ENCODE measurements around the gene SUSD1. TPM values are rescaled to one million over a fixed set of nuclear protein-coding genes. Genes with fewer than 3 reads are reported as not detected.

The SUSD1 gene
- total and polyA plus RNA-seq, 2 donors, result 6.4 to 9.0 TPM

DNA sequence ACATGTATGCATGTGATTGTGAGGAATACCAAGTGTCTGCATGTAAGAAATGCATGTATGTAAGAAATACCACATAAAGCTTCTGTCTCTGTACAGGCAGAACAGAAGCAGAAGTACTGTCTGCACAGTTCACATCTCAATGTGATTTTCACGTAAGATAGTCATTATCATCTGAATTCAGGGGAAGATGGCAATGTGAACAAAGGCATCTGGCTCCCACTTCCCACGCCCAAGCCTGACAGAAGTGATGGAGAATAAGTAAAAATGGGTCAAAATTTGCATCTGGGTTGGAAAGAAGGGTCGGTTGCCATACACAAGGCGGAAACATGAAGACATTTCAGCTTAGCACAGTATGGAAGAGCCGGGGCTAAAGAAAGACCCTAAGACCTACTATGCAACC lies 71.7 kb downstream of the SUSD1 start:
- Histone ChIP-seq H3K27me3 (ENCODE audit: control insufficient read depth in 2 of 2, insufficient read depth in 1 of 2, low read length in 1 of 2) (no peaks in the 10 kb centered on the region), H3K4me1 (ENCODE audit: control insufficient read depth in 2 of 2, insufficient read depth in 2 of 2, low read length in 2 of 2) (no peaks in the 10 kb centered on the region), H3K36me3 (ENCODE audit: control insufficient read depth in 2 of 2, insufficient read depth in 2 of 2, low read length in 1 of 2) (peaks cover 0 to 4% of the 10 kb centered on the region in 2 donors), H3K27ac (ENCODE audit: low read depth in 1 of 2, low read length in 1 of 2) (no peak overlapping the region), H3K4me3 (ENCODE audit: low read length in 2 of 2) (no peak overlapping the region), H3K9me3 (ENCODE audit: control insufficient read depth in 2 of 2, insufficient read depth in 1 of 2, low read length in 1 of 2) (no peaks in the 10 kb centered on the region)
- 98% methylated on average over 5 of the region's 5 CpGs for WGBS
- no peak for DNase-seq (ENCODE audit: low read depth in 6 of 9, low spot score in 9 of 9)

DNA sequence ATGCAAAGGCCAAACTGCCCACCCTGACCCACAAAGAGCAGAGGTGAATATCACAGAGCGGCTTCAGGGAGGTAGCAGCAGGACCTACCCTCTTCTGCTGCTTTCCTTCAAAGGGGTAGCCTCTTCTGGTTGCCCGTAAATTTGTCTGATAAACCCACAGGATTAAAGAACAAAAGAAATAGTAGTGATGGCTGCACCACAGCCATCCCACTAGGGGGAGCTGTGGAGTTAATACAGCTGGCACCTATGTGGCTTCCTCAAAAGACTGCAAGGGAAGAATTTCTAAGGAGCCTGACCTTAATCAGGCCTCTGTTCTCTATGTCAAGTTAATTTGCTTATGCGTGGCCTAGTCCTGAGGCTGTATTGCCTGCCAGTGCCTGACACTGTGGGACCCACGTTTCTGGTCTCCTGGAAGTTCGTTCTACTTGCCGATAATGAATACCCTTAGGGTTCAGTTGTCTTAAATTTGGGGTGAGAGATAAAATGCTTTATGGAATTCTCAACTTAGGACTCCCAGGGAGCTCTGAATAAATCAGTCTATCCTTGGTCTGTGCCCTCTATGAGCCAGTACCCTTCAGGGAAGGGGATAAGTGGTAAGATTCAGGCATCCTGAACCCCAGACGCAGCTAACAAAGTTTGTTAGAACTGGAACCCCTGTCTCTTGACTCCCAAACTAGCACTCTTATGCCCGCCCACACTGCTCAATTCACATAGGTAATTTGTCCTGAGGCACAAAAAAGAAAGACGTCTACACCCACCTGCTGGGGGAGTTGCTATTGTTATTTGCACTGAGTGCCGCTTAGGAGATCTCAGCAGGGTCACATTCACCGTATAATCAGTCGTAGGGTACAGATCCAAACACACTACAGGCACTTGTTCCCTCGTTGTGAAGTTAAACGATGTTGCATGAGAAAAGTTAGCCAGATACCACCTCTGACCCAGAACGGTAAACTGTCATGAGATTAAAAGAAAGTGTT lies 77.1 kb downstream of the SUSD1 start:
- Histone ChIP-seq H3K4me3 (ENCODE audit: low read length in 2 of 2) (no peak overlapping the region), H3K36me3 (ENCODE audit: control insufficient read depth in 2 of 2, insufficient read depth in 2 of 2, low read length in 1 of 2) (peaks cover 0 to 7% of the 10 kb centered on the region in 2 donors), H3K27me3 (ENCODE audit: control insufficient read depth in 2 of 2, insufficient read depth in 1 of 2, low read length in 1 of 2) (no peaks in the 10 kb centered on the region), H3K4me1 (ENCODE audit: control insufficient read depth in 2 of 2, insufficient read depth in 2 of 2, low read length in 2 of 2) (peaks cover 4 to 6% of the 10 kb centered on the region in 2 donors), H3K9me3 (ENCODE audit: control insufficient read depth in 2 of 2, insufficient read depth in 1 of 2, low read length in 1 of 2) (no peaks in the 10 kb centered on the region), H3K27ac (ENCODE audit: low read depth in 1 of 2, low read length in 1 of 2) (no peak overlapping the region)
- peak; percentile 60 to 88 (median 80) for DNase-seq (ENCODE audit: low read depth in 6 of 9, low spot score in 9 of 9)
- 83% methylated on average over 15 of the region's 15 CpGs for whole genome bisulfite sequencing

DNA sequence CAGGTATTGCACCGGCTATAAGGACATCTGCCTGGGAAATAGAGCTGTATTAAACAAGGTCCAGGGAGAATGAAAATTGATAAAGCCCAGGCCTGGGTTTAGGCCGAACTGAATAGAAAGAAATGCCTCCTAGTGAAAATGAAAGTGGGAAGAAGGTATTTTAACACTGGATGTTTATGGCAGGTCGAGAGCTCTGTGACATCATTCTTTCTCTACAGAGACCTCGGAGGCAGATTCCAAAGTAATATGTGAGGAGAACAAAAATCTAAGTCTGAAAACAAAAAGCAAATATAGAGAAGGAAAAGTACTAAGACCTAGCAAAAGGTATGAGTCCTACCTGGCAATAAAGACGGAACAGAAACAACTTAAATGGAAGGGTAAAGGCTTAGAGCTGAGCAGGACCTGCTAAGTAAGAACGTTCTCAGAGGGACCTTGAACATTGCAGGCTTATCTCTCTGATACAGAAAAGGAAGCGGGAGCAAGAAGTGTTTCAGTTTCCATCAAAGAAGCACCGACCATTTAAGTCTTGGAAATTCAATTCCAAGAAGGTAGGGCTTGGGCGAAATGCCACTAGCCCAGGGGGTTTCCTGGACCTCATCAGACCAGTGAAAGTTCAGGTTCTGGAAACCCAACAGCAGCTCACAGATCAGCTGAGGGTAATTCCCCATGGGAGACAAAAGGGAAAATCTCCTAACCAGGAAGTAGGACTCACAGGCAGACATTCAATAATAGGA lies 80.0 kb downstream of the SUSD1 start:
- Histone ChIP-seq H3K4me3 (ENCODE audit: low read length in 2 of 2) (no peak overlapping the region), H3K9me3 (ENCODE audit: control insufficient read depth in 2 of 2, insufficient read depth in 1 of 2, low read length in 1 of 2) (no peaks in the 10 kb centered on the region), H3K27me3 (ENCODE audit: control insufficient read depth in 2 of 2, insufficient read depth in 1 of 2, low read length in 1 of 2) (no peaks in the 10 kb centered on the region), H3K4me1 (ENCODE audit: control insufficient read depth in 2 of 2, insufficient read depth in 2 of 2, low read length in 2 of 2) (peaks cover 4 to 6% of the 10 kb centered on the region in 2 donors), H3K36me3 (ENCODE audit: control insufficient read depth in 2 of 2, insufficient read depth in 2 of 2, low read length in 1 of 2) (peaks cover 0 to 3% of the 10 kb centered on the region in 2 donors), H3K27ac (ENCODE audit: low read depth in 1 of 2, low read length in 1 of 2) (peak overlapping the region in 1 of 2 donors; percentile 46)
- DNase-seq (ENCODE audit: low read depth in 6 of 9, low spot score in 9 of 9), result peak in 1 of 9 donors; percentile 31
- 88% methylated on average over 9 of the region's 9 CpGs for WGBS

DNA sequence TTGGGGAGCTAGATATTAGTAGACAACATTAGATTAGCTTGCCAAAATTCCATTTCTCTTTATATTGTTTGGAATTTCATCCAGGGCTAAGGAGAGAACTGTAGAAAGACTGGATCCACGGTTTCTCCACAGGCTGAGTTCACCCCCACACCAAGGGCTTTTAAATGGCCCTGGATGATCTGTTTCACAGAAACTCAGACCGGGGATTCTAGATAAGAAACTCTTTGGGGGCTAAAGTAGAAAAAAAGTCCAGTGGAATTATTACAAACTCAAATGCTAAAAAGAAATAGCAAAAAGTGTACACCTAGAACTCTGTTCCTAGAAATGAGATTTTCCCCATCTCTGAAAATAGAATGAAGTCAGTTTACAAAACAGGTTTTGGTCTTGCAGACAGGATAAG lies 80.9 kb downstream of the SUSD1 start:
- H3K4me1 ChIP-seq (ENCODE audit: control insufficient read depth in 2 of 2, insufficient read depth in 2 of 2, low read length in 2 of 2), result peaks cover 4 to 6% of the 10 kb centered on the region in 2 donors
- H3K27ac ChIP-seq (ENCODE audit: low read depth in 1 of 2, low read length in 1 of 2), result no peak overlapping the region
- DNase-seq (ENCODE audit: low read depth in 6 of 9, low spot score in 9 of 9), result no peak
- H3K9me3 ChIP-seq (ENCODE audit: control insufficient read depth in 2 of 2, insufficient read depth in 1 of 2, low read length in 1 of 2), result no peaks in the 10 kb centered on the region
- WGBS, result 73% methylated on average over 2 of the region's 2 CpGs
- H3K4me3 ChIP-seq (ENCODE audit: low read length in 2 of 2), result no peak overlapping the region
- H3K27me3 ChIP-seq (ENCODE audit: control insufficient read depth in 2 of 2, insufficient read depth in 1 of 2, low read length in 1 of 2), result no peaks in the 10 kb centered on the region
- H3K36me3 ChIP-seq (ENCODE audit: control insufficient read depth in 2 of 2, insufficient read depth in 2 of 2, low read length in 1 of 2), result peaks cover 0 to 3% of the 10 kb centered on the region in 2 donors

DNA sequence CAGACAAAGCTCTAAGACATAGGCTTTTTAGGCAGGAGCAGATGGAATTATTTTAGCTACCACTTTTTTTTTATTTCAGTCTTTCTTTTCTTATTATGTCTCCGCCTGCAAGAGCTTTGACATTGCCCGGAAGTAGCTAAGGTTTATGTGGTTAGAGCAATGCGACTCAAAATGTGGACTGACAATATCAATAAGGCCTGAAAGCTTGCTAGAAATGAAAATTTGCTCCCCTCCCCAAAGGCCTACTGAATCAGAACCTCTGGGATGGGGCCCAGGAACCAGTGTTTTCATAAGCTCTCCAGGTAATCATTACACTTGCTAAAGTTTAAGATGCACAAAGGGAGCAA lies 81.3 kb downstream of the SUSD1 start:
- Histone ChIP-seq H3K9me3 (ENCODE audit: control insufficient read depth in 2 of 2, insufficient read depth in 1 of 2, low read length in 1 of 2) (no peaks in the 10 kb centered on the region), H3K4me3 (ENCODE audit: low read length in 2 of 2) (no peak overlapping the region), H3K4me1 (ENCODE audit: control insufficient read depth in 2 of 2, insufficient read depth in 2 of 2, low read length in 2 of 2) (peaks cover 4 to 6% of the 10 kb centered on the region in 2 donors), H3K27ac (ENCODE audit: low read depth in 1 of 2, low read length in 1 of 2) (no peak overlapping the region), H3K36me3 (ENCODE audit: control insufficient read depth in 2 of 2, insufficient read depth in 2 of 2, low read length in 1 of 2) (peaks cover 0 to 3% of the 10 kb centered on the region in 2 donors), H3K27me3 (ENCODE audit: control insufficient read depth in 2 of 2, insufficient read depth in 1 of 2, low read length in 1 of 2) (no peaks in the 10 kb centered on the region)
- no peak for DNase-seq (ENCODE audit: low read depth in 6 of 9, low spot score in 9 of 9)
- 46% methylated on average over 3 of the region's 3 CpGs for WGBS

DNA sequence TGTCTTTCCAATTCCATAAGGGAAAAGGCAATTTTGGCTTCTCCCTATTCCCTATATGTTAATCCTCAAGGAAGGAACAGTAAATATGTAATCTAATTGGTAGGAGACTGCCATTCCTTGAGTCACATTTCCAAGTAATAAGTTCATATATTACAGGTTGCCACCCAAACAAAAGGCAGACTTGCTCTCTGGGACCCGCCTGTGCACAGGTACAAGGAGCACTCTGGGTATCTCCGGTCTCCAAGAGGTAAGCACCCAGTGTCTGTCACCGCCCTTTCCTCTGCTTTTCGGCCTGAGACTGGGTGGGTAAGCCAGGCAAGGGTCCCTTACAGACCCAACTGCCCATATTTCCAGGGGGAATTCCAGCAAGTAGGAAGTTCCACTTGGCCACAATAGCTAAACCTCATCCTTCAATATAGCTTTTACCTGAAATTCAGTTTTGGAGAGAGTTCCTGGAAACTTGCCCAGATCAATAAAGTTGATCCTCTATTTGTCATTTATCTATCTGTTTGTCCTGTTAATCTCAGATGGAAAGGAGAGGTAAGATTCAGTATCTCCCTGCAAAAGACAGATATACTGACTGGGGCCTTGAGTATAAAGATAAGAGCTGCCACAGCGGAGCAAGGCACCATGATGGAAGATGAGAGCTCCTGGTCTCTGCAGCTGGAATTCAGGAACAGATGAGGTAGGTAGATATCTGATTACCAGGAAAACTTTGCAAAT lies 81.8 kb downstream of the SUSD1 start:
- no peak for DNase-seq (ENCODE audit: low read depth in 6 of 9, low spot score in 9 of 9)

DNA sequence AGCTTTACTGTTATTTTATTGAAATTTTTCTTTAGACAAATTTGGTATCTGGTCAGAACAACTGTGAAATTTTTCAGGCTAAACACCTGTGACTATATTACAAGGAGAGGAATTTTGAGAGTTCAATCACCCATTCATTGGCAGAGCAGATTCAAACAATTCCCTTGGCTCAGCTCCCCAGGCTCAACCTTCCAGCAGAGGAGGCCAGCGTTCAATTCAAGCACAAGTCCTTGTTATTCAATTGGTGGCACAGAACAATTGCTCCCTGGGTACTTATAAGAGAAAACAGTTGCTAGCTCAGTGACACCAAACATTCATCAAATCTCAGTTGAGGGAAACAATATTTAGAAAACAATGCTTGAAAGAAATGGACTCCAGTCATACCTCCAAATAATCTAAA lies 83.3 kb downstream of the SUSD1 start:
- 47% methylated on average over 1 of the region's 1 CpG for WGBS
- Histone ChIP-seq H3K4me1 (ENCODE audit: control insufficient read depth in 2 of 2, insufficient read depth in 2 of 2, low read length in 2 of 2) (peaks cover 0 to 3% of the 10 kb centered on the region in 2 donors), H3K9me3 (ENCODE audit: control insufficient read depth in 2 of 2, insufficient read depth in 1 of 2, low read length in 1 of 2) (no peaks in the 10 kb centered on the region), H3K27ac (ENCODE audit: low read depth in 1 of 2, low read length in 1 of 2) (no peak overlapping the region), H3K36me3 (ENCODE audit: control insufficient read depth in 2 of 2, insufficient read depth in 2 of 2, low read length in 1 of 2) (no peaks in the 10 kb centered on the region), H3K27me3 (ENCODE audit: control insufficient read depth in 2 of 2, insufficient read depth in 1 of 2, low read length in 1 of 2) (no peaks in the 10 kb centered on the region), H3K4me3 (ENCODE audit: low read length in 2 of 2) (no peak overlapping the region)
- DNase-seq (ENCODE audit: low read depth in 6 of 9, low spot score in 9 of 9), result no peak

More for the DNA sequence above, 81.8 kb downstream of the SUSD1 start:
- H3K4me1 ChIP-seq (ENCODE audit: control insufficient read depth in 2 of 2, insufficient read depth in 2 of 2, low read length in 2 of 2), result peaks cover 4 to 6% of the 10 kb centered on the region in 2 donors
- peaks cover 0 to 3% of the 10 kb centered on the region in 2 donors for H3K36me3 ChIP-seq (ENCODE audit: control insufficient read depth in 2 of 2, insufficient read depth in 2 of 2, low read length in 1 of 2)
- H3K27ac ChIP-seq (ENCODE audit: low read depth in 1 of 2, low read length in 1 of 2), result no peak overlapping the region
- no peaks in the 10 kb centered on the region for H3K9me3 ChIP-seq (ENCODE audit: control insufficient read depth in 2 of 2, insufficient read depth in 1 of 2, low read length in 1 of 2)
- H3K27me3 ChIP-seq (ENCODE audit: control insufficient read depth in 2 of 2, insufficient read depth in 1 of 2, low read length in 1 of 2), result no peaks in the 10 kb centered on the region
- 99% methylated on average over 5 of the region's 5 CpGs for WGBS
- H3K4me3 ChIP-seq (ENCODE audit: low read length in 2 of 2), result no peak overlapping the region

DNA sequence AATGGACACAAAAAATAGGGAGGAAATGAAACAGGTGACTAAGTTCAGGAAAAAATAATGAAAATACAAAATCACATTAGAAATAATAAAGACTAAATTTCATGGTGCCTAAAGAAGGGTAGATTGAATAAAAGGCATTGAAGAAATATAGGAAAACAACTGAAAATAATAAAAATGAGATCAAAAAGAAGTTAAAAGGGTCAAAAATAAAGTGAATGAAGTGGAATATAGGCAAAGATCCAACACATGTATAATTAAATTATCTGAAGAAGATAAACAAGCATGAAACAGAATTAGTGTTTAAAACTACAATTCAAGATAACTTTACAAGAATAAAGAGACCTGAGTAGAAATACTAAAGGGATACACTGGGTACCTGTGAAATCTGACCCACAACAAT lies 87.6 kb downstream of the SUSD1 start:
- Histone ChIP-seq H3K4me3 (ENCODE audit: low read length in 2 of 2) (no peak overlapping the region), H3K27ac (ENCODE audit: low read depth in 1 of 2, low read length in 1 of 2) (no peak overlapping the region), H3K9me3 (ENCODE audit: control insufficient read depth in 2 of 2, insufficient read depth in 1 of 2, low read length in 1 of 2) (no peaks in the 10 kb centered on the region), H3K36me3 (ENCODE audit: control insufficient read depth in 2 of 2, insufficient read depth in 2 of 2, low read length in 1 of 2) (no peaks in the 10 kb centered on the region), H3K27me3 (ENCODE audit: control insufficient read depth in 2 of 2, insufficient read depth in 1 of 2, low read length in 1 of 2) (no peaks in the 10 kb centered on the region), H3K4me1 (ENCODE audit: control insufficient read depth in 2 of 2, insufficient read depth in 2 of 2, low read length in 2 of 2) (no peaks in the 10 kb centered on the region)
- DNase-seq (ENCODE audit: low read depth in 6 of 9, low spot score in 9 of 9), result no peak
